GM18526 (cell line): ENCODE results near the gene IER5.
A peak's percentile ranks its signal among the peaks of the same experiment; 100 is the strongest.

ENCODE experiments used
- POLR2A ChIP-seq: IDR thresholded peaks from 3 replicates; pipeline ENCODE4 v1.6.1; 2011; ENCODE audit not compliant: insufficient read length; ENCODE audit errors: extremely low read depth

The IER5 gene

GRCh38 chr1:181089017-181089675 is 646 bp downstream of the IER5 start:
- no peak for TF ChIP-seq POLR2A

DNA sequence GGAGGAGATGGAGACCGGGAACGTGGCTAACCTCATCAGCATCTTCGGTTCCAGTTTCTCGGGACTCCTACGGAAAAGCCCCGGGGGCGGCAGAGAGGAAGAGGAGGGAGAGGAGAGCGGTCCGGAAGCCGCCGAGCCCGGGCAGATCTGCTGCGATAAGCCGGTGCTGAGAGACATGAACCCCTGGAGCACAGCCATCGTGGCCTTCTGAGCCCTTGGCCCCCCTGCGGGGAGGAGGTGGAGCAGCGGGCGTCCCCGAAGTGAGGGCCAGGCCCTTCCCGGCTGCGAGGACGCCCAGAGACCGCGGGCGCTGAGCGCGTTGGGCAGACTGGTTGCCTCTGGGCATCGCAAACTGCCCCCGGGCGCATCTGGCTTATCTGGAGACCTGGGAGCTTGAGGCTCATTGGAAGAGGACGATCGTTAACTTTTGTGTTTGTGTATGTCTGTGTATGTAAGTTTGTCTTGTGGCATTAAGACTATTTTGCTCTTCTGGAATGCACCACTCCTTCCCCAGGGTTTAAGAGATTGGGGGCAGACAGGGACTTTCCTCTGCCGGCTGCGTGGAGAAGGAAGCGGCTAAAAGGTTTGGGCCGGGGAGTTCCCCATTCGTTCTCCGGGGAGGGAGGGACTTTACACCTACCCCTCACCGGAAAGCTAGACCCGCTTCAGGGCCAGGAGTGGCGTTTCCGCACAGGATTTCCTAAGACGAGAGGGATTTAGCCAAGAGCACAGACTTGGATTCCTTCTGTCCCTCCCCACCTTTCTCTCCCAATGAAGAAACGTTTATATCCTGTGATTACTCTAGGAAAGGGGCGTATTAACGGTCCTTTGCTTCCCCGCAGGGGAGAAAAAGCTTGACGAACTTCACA is 1.4 kb downstream of the IER5 start:
- peak; percentile 59 for TF ChIP-seq POLR2A

DNA sequence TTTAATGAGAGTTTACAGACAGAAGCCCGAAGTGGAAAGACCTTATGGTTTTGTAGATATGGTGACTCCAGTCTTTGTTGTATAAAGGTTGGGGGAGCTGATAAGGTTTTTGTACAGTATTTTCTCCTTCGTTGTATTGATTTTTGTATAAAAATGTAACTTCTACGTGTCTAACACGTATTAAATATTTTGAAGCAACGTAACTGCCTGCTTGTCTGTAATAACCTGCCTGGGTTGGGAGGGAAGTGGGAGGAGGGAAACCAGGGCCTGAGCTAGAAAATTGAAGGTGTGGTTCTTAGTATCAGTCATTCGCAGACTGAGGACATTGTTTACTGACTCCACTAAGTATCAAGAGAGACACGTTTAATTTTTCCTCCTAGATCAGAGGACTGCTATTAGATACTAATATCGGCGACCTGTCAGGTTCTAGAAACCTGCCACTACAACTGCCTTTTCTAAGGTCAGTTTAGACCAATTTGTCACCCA is 2.2 kb downstream of the IER5 start:
- no peak for TF ChIP-seq POLR2A

GRCh38 chr1:181091309-181092040 is 3.0 kb downstream of the IER5 start:
- peak; percentile 15 for TF ChIP-seq POLR2A

DNA sequence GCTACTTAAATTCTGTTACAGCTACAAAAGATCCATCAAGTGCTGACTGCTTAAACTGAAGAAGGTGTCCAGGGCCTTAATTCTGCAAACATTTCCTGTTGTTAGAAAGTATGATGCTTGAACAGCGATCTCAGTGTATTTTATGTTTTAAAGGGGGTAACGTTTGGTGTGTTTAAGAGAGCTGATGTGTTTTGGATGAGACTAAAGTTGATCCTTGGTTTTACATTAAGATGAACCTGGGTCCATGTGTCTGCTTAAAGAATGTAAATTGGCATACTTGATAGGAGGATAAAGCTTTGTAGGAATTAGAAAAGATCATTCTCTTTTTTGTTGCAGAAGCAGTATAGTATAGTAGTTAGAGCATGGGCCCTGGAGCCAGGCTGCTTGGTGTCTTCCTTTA is 3.6 kb downstream of the IER5 start:
- no peak for TF ChIP-seq POLR2A

DNA sequence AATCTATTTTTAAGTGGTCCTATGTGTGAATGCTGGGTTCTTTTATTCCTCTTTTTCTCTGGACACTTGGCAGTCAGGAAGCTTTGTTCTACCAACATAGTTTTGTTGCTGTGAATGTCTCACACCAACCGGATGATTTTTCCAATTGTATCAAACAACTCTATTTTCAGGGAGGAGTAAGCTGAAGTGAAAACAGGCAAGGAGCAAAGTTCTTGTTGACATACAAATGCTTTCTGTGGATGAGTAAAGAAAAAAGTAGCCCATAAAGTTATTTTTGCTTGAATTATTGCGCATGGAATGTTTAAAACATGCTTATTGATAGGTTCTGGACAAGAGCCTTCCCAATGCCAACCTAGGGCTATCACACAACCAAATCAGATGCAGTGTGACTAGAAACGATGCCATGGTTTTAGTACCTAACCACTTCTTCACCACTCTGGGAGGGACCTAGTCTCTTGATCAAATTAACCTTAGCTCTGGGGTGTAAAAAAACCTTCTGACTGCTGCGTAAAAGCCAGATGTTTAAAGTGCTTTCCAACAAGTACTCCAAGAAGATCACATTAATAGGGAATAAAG is 4.5 kb downstream of the IER5 start:
- no peak for TF ChIP-seq POLR2A

DNA sequence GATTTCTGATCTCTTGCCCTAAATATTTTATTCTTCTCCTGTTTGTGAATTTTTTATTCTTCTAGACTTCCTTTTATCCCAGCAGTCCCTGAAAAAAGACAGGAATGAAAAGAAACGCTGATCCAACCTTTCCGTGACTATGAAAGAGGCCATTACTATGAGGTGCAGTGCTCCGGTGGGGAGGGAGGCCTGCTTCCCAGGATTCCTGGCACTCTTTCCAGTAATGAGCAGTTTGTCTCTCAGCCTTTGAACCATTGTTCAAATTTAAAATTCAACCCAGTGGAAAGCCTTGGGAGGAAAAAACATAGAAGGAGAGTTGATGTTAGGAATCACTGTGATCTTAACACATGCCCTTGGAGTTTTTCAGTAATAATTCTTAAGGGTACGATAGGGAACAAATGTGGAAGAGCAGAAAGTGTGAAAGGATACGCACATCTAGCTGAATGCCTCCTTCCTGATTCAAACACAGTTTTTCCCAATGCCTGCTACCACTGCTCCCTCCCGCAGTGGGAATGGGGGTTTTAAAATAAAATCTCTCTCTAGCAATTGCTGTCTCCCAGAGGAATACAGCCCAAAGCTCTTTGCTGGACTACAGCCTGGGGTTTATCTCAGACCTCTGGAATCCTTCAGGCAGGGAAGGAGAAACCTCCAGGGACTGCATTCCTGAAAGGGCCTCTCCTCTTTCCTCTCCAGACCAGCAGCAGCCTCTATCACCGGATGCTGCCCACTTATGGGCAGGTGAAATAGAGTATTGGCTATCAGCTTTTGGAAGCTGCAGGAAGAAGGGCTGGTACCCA is 6.1 kb downstream of the IER5 start:
- peak; percentile 14 for TF ChIP-seq POLR2A

DNA sequence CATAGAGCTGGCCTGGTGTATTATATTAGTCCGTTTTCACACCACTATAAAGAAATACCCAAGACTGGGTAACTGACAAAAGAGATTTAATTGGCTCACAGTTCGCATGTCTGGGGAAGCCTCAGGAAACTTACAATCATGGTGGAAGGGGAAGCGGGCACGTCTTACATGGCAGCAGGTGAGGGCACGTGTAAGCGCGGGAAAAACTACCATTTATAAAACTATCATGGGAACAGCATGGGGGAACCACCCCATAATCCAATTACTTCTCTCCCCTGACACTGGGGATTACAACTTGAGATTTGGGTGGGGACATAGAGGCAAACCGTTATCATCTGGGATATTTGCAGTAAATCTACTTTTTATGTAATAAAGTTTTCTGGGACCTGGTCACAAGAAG is 6.8 kb downstream of the IER5 start:
- no peak for TF ChIP-seq POLR2A

DNA sequence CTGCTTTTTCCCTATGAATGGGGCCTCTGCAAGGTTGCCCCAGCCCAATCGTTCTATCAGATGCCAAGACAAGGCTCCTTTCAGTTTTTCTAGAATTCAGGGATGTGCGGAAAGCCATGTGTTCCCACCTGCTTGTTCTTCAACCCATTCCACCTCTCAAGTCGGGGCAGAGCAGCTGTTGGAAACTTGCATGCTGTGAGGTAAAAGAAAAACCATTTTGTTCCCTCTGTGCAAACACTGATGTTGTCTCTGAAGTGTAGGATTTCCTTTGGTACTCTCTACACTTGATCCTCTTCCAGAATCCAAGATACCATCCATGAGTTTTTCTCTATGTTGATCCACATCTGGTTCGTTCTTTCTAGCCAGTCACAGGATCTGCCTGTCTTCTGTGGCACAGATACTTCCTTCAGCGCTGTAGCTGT is 7.3 kb downstream of the IER5 start:
- no peak for TF ChIP-seq POLR2A

DNA sequence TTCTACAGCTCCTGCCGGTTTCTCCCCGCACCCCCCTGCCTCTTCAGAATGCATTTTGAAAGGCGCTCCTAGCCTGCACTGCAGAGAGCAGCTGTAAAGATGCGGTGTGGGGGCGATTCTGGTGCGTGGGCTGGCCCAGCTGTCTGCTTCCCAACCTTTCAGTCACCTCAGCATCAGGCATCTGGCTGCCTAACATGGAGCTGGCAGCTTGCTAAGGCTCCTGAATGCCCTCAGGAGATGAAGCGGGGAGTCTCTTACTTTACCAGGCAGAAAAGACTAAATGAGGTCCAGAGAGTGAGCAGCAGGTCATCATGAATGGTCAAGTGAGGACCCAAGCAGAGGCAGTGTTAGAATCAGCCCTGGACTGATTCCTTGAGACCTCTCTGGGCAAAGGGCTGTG is 8.7 kb downstream of the IER5 start:
- no peak for TF ChIP-seq POLR2A

DNA sequence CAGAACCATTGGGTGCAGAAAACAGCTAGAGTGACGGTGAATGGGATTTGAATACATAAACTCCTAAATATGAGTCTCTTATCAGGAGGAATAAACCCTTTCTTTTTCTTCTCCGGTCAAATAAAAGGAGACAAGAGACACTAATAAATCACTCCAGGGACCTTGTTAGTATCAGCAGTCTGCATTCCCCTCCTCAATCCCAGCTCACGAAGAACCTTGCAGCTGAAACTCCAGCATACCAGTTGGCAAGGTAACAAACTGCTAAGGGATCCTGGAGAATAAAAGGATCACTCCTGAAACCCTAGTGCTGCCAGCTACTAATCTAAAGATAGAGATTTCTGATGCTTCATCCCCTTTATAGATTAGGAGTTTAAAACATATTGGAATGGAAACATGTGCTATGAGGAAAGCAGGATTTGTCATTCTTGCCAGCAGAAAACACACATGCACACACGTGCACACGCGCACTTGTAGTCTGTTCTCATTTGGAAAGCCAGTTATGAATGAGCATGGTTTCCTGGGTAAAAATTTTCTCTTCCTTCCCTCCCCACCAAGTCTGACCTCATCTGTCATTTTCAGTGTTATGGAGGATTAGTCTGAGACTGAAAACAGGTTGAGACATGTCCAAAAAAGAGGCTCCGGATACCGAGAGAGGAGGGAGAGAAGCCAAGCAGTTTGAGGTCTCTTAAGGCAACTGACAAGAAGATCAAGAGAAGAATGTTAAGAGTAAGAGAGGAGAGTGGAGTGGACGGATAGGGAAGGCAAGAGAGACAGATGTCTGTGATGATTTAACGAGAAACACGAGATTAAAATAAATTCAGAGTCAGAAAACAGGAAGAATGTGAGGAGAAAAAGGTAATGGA is 10.9 kb downstream of the IER5 start:
- TF ChIP-seq POLR2A, result no peak

DNA sequence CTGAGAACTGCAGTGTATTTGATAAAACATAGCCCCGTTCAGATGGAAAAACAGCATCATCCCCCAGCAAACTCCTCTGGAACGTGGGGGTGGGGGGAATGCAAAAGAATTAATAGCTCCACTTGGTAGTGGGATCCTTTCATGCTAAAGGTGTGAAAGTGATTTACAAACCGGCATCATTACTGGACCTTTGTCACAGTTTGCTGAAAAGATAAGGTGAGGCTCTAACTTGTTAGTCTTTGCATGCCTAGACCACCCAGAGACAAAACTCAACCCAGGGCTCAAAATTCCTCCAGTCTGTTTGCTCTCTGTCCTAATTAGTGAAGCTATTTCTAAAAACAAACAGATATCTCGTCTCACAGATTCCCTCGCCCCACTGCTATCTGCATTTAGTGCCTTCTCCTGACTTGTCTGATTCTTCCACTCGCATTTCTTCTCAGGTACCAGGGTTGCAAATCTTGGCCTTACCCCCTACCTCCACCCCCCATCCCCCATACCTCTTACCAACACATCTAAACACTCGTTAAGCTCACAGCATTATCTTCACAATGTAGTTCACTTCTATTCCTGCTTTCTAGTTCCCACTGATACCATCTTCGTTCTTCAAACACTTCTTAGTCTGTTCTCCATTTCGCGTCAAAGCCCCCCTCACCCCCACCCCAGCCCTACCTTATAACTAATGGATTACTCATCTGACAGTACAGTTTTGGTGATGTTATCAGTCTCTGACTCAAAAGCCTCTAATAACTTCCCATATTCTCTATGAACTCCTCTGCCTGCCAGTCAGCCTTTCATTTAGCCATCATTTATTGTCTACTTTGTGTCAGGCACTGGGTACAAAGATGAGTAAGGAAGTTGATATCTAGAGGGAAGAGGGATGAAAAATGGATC is 11.8 kb downstream of the IER5 start:
- TF ChIP-seq POLR2A, result no peak

GRCh38 chr1:181100934-181101333 is 12.4 kb downstream of the IER5 start:
- TF ChIP-seq POLR2A, result no peak
